ENCODE data around the gene ISCU.

Gene ISCU

GRCh38 chr12:108603743-108604142 is 41.3 kb downstream of the ISCU start:
- DNase-seq (ENCODE audit: low read depth): no peak

DNA sequence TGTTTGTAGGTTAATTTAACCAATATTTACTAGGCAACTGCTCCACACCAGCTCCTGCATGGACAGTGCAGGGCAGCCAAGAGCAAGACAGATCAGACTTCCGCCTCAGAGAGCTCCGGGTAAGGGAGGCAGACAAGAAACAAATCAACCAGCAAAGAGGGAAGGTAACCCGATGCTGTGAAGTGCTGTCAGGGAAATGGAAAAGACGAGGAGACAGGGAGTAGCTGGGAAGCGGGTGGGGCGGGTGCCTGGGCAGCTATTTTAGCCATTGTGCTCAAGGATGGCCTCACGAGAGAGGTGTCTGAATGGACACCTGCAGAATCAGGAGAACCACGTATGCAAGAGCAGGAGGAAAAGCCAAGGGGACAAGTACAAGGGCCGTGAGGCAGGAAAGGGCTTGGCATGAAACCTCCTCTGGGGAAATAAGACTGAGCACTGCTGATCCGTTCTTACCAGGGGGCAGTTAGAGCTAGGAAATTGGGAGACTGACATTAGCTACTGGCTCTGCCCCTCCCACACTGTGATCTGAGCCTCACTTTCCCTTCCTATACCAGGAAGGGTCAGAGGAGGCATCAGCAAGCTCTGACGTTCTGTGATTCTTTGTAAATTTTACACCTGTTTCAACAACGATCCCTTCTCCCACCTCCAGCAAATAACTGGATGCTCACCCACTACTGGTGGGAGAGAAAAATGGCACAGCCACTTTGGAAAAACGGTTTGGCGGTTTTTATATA is 42.0 kb downstream of the ISCU start:
- DNase-seq (ENCODE audit: low read depth): no peak

GRCh38 chr12:108605000-108605689 is 42.7 kb downstream of the ISCU start:
- DNase-seq (ENCODE audit: low read depth): no peak

DNA sequence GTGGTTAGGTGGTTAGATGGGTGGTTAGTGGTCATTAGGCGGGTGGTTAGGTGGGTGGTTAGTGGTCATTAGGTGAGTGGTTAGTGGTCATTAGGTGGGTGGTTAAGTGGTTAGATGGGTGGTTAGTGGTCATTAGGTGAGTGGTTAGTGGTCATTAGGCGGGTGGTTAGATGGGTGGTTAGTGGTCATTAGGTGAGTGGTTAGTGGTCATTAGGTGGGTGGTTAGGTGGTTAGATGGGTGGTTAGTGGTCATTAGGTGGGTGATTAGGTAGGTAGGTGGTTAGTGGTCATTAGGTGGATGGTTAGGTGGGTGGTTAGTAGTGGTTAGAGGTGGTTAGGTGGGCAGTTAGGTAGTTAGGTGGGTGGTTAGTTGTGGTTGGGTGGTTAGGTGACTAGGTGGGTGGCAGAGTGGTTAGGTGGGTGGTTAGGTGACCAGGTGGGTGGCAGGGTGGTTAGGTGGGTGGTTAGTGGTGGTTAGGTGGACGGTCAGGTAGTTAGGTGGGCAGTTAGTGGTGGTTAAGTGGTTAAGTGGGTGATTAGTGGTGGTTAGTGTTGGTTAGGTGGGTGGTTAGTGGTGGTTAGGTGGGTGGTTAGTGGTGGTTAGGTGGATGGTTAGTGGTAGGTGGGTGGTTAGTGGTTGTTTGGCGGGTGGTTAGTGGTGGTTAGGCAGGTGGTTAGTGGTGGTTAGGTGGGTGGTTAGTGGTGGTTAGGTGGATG is 43.5 kb downstream of the ISCU start:
- no peak for DNase-seq (ENCODE audit: low read depth)

- no peak for DNase-seq (ENCODE audit: low read depth)
These were observed 44.1 kb downstream of the ISCU start for GRCh38 chr12:108606492-108606891.

GRCh38 chr12:108607981-108608600 is 45.7 kb downstream of the ISCU start:
- DNase-seq (ENCODE audit: low read depth): no peak

GRCh38 chr12:108608616-108609015 is 46.2 kb downstream of the ISCU start:
- DNase-seq (ENCODE audit: low read depth): no peak

- DNase-seq (ENCODE audit: low read depth): no peak
These were observed 47.3 kb downstream of the ISCU start for GRCh38 chr12:108609537-108610335.

DNA sequence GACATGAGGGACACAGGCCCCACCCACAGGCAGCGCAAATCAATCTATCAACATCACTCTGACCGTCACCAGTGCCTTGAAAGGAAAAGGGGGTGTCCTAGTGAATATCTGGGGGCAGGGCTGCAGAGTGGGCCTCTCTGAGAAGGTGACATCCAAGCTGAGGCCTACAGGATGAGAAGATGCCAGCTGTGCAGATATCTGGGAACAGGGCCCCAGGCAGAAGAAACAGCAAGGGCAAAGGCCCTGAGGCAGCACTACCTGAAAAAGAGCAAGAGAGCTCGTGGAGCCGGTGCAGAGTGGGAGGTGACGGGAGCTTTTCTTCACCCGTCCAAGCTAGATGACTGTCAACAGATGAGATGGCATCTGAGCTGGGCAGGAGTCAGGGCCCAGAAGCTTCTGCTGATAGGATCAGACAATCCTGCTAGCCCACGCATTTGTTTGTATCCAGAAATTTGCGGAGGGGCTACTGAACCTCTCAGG is 48.0 kb downstream of the ISCU start:
- no peak for DNase-seq (ENCODE audit: low read depth)

DNA sequence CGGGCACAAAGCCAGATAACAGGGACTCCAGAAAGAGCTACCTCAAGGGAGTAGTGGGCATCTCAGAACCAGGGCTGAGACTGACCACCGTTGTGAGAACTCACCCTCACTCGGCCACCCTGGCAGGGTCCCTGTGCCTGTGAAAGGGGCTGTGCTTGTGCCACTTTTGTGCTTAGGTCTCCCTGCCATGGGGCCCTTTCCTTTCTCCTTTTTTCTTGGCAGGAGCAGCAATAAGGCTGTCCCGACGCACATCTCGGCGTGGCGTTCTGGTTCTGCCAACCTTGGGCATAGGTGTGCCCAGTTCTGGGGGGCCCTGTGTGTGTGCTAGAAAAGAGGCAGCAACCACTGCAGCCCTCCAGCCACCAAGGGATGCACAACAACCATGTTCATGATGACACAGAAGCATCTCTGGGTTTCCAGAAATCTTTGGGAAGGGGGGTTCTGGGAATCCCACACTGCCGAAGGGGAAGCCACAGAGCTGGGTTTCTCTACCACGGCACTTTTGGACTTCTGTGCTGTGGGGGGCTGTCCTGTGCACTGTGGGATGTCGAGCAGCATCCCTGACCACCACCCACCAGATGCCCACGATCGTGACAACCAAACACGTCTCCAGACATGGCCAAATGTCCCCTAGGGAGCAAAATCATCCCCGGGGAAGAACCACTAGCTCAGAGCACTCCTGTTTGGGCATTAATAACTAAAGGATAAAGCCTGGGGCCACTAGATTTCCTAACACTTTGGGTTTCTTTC is 48.6 kb downstream of the ISCU start:
- no peak for DNase-seq (ENCODE audit: low read depth)

- no peak for DNase-seq (ENCODE audit: low read depth)
These were observed 49.6 kb downstream of the ISCU start for GRCh38 chr12:108611884-108612415.

DNA sequence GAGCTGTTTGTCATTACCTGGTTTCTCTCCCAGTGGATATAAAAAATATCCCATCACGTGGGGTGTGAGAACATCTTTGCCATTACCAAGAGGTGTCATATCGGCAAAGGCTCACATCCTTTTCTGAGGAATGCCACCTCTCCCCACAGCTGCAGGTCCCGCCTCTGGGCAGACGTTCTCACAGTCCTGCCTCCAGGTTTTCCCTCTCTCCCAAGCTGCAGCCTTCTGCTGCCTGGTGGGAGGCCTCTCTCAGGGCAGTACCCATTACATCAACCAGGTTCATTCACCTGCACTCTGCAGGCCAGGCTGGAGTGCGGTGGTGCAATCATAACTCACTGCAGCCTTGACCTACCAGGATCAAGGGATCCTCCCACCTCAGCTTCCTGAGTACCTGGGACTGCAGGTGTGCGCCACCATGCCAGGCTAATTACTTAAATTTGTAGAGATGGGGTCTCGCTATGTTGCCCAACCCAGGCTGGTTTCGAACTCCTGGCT is 50.4 kb downstream of the ISCU start:
- DNase-seq (ENCODE audit: low read depth): no peak

DNA sequence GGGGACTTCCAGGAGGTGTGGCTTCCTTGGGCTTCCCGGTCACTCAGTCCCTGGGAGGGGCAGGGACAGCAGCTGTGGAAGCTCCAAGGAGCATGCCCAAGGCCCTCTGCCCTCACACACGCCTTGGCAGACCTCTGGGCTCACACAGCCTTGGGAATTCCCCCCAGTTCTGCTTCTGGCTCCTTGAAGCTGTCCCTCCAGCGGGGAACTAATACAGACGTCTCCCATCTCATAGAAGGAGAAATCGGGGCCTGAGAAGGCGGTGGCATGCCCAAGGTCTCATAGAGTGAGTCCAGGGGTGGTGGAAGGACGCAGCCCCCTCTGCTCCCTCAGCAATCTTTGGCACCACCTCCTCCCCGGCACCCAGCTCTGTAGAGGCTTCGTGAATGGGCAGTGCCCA is 51.2 kb downstream of the ISCU start:
- DNase-seq (ENCODE audit: low read depth): no peak

GRCh38 chr12:108614041-108614440 is 51.6 kb downstream of the ISCU start:
- DNase-seq (ENCODE audit: low read depth): no peak

DNA sequence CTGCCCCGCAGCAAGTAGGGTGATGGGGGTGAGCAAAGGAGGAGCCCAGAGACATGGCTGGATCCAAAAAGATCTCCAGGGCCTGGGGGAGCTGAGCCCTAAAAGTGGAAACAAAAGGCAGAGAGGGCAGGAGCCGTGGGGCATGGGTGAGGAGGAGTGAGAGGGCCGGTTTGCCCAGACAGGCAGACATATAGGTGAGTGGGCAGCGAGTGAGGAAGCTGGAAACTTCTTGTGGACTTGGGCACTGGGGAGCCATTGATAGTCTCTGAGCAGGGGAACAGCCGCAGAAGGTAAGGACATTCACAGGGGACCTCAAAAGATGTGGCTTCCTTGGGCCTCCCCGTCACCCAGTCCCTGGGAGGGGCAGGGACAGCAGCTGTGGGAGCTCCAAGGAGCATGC is 52.2 kb downstream of the ISCU start:
- DNase-seq (ENCODE audit: low read depth): no peak

- no peak for DNase-seq (ENCODE audit: low read depth)
These were observed 53.5 kb downstream of the ISCU start for GRCh38 chr12:108615918-108616317.

DNA sequence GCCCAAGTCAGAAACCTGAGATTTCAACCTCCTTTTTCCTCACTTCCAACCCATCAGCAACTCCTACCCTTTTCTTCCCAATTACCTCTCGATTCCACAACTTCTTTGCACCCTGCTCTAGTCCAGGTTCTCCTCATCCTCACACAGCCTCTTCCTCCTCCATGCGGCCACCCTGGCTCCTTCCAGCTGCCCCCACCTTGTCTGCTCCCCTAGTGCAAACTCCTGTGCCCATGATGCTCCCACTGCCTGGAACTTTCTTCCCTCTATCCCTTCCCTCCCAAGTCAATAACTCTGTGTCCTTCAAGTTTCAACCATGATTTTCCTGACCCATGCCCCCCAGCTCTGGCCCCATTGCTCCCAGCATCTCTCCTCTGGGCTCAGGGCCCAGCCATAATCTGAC is 54.0 kb downstream of the ISCU start:
- DNase-seq (ENCODE audit: low read depth): no peak

GRCh38 chr12:108616941-108617858 is 54.8 kb downstream of the ISCU start:
- DNase-seq (ENCODE audit: low read depth): peak; percentile 55
